KMS-11 (cell line): ENCODE data around the gene MYDGF.

Experiments used
- H2AFZ ChIP-seq: fragments of 200-600 bp; sonication (generic); 2 replicates; pipeline ENCODE4 v1.6.1; 2016; ENCODE audit warnings: antibody characterized with exemption, mixed run types, low read depth
- H3K27ac ChIP-seq: fragments of 200-600 bp; sonication (generic); 2 replicates; pipeline ENCODE4 v1.6.1; 2016; ENCODE audit warnings: mild to moderate bottlenecking, mixed run types
- H3K27me3 ChIP-seq: fragments of 200-600 bp; sonication (generic); 2 replicates; pipeline ENCODE4 v1.6.1; 2017; ENCODE audit warnings: mild to moderate bottlenecking, low read depth, mixed run types, moderate library complexity; ENCODE audit not compliant: insufficient read depth
- H3K36me3 ChIP-seq: fragments of 200-600 bp; sonication (generic); 2 replicates; pipeline ENCODE4 v1.6.1; 2017; ENCODE audit warnings: mild to moderate bottlenecking, mixed run types; ENCODE audit not compliant: insufficient read depth
- H3K4me1 ChIP-seq: fragments of 200-600 bp; sonication (generic); 2 replicates; pipeline ENCODE4 v1.6.1; 2016; ENCODE audit warnings: mild to moderate bottlenecking, low read depth, mixed run types; ENCODE audit not compliant: poor library complexity, severe bottlenecking
- H3K4me2 ChIP-seq: fragments of 200-600 bp; sonication (generic); 2 replicates; pipeline ENCODE4 v1.7.0; 2016; ENCODE audit warnings: mild to moderate bottlenecking, mixed run types
- H3K4me3 ChIP-seq: fragments of 200-600 bp; sonication (generic); IDR thresholded peaks from 2 replicates; pipeline ENCODE4 v1.6.1; 2017; ENCODE audit warnings: low read depth, low read length, mixed read lengths; ENCODE audit not compliant: insufficient read depth
- H3K79me2 ChIP-seq: fragments of 200-600 bp; sonication (generic); 2 replicates; pipeline ENCODE4 v1.6.1; 2016; ENCODE audit warnings: low read depth, mixed run types; ENCODE audit not compliant: insufficient read depth
- H3K9ac ChIP-seq: fragments of 200-600 bp; sonication (generic); 2 replicates; pipeline ENCODE4 v1.6.1; 2016; ENCODE audit warnings: mild to moderate bottlenecking, mixed run types
- H4K20me1 ChIP-seq: fragments of 200-600 bp; sonication (generic); 2 replicates; pipeline ENCODE4 v1.6.1; 2016; ENCODE audit warnings: mild to moderate bottlenecking, mixed run types; ENCODE audit not compliant: insufficient read depth
- TF ChIP-seq, protein P1 (sequence below): fragments of 200-600 bp; sonication (generic); conservative IDR thresholded peaks from 2 replicates; pipeline ENCODE4 v1.6.1; 2017; ENCODE audit warnings: low read depth, mild to moderate bottlenecking, antibody characterized with exemption, low read length, moderate library complexity, mixed read lengths

Gene MYDGF

DNA sequence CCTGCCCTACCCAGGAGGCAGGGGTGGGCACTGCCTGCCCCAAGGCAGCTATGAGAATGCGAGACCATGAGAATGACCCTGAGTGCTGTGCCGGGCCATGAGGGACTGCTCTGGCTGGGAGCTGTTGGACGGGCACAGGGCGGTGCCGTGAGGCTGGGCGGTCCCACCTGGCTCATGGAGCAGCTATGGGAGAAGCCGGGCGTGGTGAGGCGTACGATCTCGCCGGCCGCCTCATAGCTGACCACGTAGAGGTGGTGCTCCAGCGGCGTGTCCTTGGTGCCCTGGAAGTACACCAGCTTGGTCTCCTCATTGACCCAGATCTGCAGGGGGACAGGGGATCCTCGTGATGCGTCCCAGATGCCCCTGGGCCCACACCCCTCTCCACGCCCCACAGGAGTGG lies 19.3 kb upstream of the MYDGF start:
- Histone ChIP-seq H3K36me3 (no peaks in the 10 kb centered on the region), H4K20me1 (no peaks in the 10 kb centered on the region), H3K4me2 (no peak overlapping the region), H3K4me3 (no peak overlapping the region), H3K27me3 (no peaks in the 10 kb centered on the region), H2AFZ (no peak overlapping the region), H3K9ac (no peak overlapping the region), H3K4me1 (peaks cover 40% of the 10 kb centered on the region), H3K27ac (no peak overlapping the region), H3K79me2 (no peaks in the 10 kb centered on the region)
- TF ChIP-seq, protein P1, sequence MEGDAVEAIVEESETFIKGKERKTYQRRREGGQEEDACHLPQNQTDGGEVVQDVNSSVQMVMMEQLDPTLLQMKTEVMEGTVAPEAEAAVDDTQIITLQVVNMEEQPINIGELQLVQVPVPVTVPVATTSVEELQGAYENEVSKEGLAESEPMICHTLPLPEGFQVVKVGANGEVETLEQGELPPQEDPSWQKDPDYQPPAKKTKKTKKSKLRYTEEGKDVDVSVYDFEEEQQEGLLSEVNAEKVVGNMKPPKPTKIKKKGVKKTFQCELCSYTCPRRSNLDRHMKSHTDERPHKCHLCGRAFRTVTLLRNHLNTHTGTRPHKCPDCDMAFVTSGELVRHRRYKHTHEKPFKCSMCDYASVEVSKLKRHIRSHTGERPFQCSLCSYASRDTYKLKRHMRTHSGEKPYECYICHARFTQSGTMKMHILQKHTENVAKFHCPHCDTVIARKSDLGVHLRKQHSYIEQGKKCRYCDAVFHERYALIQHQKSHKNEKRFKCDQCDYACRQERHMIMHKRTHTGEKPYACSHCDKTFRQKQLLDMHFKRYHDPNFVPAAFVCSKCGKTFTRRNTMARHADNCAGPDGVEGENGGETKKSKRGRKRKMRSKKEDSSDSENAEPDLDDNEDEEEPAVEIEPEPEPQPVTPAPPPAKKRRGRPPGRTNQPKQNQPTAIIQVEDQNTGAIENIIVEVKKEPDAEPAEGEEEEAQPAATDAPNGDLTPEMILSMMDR = no peak

DNA sequence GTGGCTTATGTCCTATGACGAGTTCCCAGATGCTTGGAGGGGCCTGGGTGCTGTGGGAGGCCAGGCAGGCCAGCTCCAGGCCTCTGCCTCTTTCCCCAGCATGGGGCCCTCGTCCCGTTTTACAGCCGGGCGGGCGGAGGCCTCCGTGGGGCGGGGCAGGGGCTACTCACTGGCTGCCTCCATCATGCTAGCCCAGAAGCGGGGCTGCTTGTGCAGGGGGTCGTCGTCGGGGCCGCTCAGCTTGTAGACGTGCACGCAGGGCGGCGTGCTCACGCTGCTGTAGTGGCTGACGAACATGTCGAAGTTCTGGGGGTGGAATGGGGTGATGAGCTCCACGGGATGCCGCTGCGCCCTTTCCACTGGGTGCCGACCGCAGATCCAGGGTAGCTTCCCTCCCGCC lies 18.4 kb upstream of the MYDGF start:
- Histone ChIP-seq H3K27me3 (no peaks in the 10 kb centered on the region), H3K79me2 (no peaks in the 10 kb centered on the region), H3K36me3 (no peaks in the 10 kb centered on the region), H3K4me2 (no peak overlapping the region), H2AFZ (no peak overlapping the region), H4K20me1 (no peaks in the 10 kb centered on the region), H3K4me1 (peaks cover 32% of the 10 kb centered on the region), H3K27ac (no peak overlapping the region), H3K9ac (no peak overlapping the region), H3K4me3 (no peak overlapping the region)
- TF ChIP-seq, protein P1 = no peak

DNA sequence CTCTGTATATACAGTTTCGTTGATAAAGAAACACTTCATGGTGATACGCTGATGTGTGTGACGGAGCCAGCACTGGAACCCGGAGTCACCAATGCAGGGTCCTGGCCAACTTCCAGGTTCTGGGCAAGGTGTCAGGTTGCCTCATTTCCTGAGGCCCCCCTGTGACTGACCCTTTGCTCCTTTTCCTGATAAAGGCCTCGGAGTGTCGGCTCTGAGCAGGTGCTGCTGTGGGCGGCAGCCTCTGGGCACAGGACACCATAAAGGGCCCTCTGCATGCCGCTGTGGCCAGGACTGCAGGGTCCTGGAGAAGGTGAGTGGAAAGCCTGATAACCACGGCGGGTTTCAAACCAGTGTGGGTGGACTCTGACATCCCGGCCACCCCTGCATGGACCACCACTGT lies 17.3 kb upstream of the MYDGF start:
- no peak overlapping the region for H3K4me3 ChIP-seq
- TF ChIP-seq, protein P1 = no peak
- no peak overlapping the region for H3K27ac ChIP-seq
- H2AFZ ChIP-seq = no peak overlapping the region
- H4K20me1 ChIP-seq = no peaks in the 10 kb centered on the region
- H3K36me3 ChIP-seq = no peaks in the 10 kb centered on the region
- H3K9ac ChIP-seq = no peak overlapping the region
- no peak overlapping the region for H3K4me2 ChIP-seq
- H3K79me2 ChIP-seq = no peaks in the 10 kb centered on the region
- H3K4me1 ChIP-seq = peaks cover 20% of the 10 kb centered on the region
- H3K27me3 ChIP-seq = no peaks in the 10 kb centered on the region

DNA sequence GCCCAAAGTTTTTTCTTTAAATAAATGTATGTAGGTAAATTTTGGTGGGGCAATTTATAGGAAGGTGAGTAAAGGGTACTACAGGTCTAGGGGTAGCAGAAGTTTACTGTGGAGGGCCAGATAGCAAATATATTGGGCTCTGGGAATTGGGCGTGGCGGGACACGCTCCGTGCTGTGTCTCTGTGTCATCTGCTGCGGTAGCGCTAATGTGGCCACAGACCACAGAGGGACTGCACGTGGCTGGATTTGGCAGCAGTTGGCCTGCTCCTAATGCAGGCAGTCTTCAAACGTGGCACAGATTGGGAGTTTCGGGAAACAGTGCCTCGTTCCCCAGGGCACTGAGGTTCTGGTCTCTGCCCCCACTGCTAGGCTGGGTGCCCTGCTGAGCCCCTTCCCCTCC lies 16.6 kb upstream of the MYDGF start:
- Histone ChIP-seq H3K4me1 (peaks cover 13% of the 10 kb centered on the region), H2AFZ (no peak overlapping the region), H3K27ac (no peak overlapping the region), H3K27me3 (no peaks in the 10 kb centered on the region), H3K4me2 (no peak overlapping the region), H3K9ac (no peak overlapping the region), H3K36me3 (no peaks in the 10 kb centered on the region), H3K4me3 (no peak overlapping the region), H3K79me2 (no peaks in the 10 kb centered on the region), H4K20me1 (no peaks in the 10 kb centered on the region)
- TF ChIP-seq, protein P1 = no peak
